Spinal cord (tissue), 10 donors: ENCODE results near the gene LRP6. TPM values are rescaled to one million over a fixed set of nuclear protein-coding genes. Genes with fewer than 3 reads are reported as not detected.
"Not testable (repeated sequence)": the region's sequence is repeated elsewhere in the genome, so short reads cannot be mapped to it uniquely, and the experiment has no call there.

ENCODE experiments used
- DNase-seq, 6 donors: peaks; one replicate each; pipeline versions ENCODE4 v3.0.0 to v3.0.0-alpha.2; 2013 to 2015; ENCODE audit warnings: low spot score in 6 of 6, low read depth in 4 of 6
- H3K27ac ChIP-seq: one replicate; pipeline ENCODE4 v1.5.1; 2013; ENCODE audit warnings: low read depth, low read length, control low read depth
- H3K27me3 ChIP-seq: one replicate; pipeline ENCODE4 v1.6.1; 2013; ENCODE audit warnings: low read length; ENCODE audit not compliant: control insufficient read depth, insufficient read depth
- H3K36me3 ChIP-seq: one replicate; pipeline ENCODE4 v1.6.1; 2013; ENCODE audit warnings: low read length; ENCODE audit not compliant: control insufficient read depth, insufficient read depth
- H3K4me1 ChIP-seq: one replicate; pipeline ENCODE4 v1.6.1; 2013; ENCODE audit warnings: low read length; ENCODE audit not compliant: control insufficient read depth, insufficient read depth
- H3K4me3 ChIP-seq: one replicate; pipeline ENCODE4 v1.5.1; 2013; ENCODE audit warnings: low read depth, low read length, control low read depth
- H3K9me3 ChIP-seq: one replicate; pipeline ENCODE4 v1.6.1; 2013; ENCODE audit warnings: low read length; ENCODE audit not compliant: control insufficient read depth, insufficient read depth
- WGBS: methylation state at CpG from one replicate; pipeline ENCODE4 v1.1.5; 2013; ENCODE audit warnings: missing lambda C conversion rate; ENCODE audit not compliant: insufficient coverage; 5-methylcytosine and 5-hydroxymethylcytosine counted together
- long read RNA-seq, 4 donors: transcript quantifications; one replicate each; lab custom pipeline, GENCODE V29; 2026
- polyA plus RNA-seq, 2 donors: library from polyadenylated mRNA; unstranded; fragments of 120-200 nt; gene quantifications; one replicate each; pipeline ENCODE4 v1.2.1, GENCODE V29; 2013; ENCODE audit not compliant: insufficient read length in 2 of 2
- total RNA-seq, 2 donors: library from RNA; depleted of rRNA in 1 of 2; stranded (reverse); fragments of 120-200 nt in 1 of 2; fragments of >200 nt in 1 of 2; gene quantifications; one replicate each; pipeline versions ENCODE4 v1.2.3 to v1.2.4, GENCODE V29; 2013 to 2014
- donor health status: healthy.

The LRP6 gene
- 10 to 100 TPM; 54.2 to 63.7 TPM for total RNA-seq
- polyA plus RNA-seq = 10 to 100 TPM; 21.5 to 31.9 TPM
- long read RNA-seq, donor 1 = 0 reads
- long read RNA-seq, donor 2, full-length matches to known transcripts = 1 of 7 reads
- long read RNA-seq, donor 2, partial matches to known transcripts = 6 of 7 reads
- long read RNA-seq, donor 2, other reads (novel, unspliced or antisense) = 0 of 7 reads
- long read RNA-seq, donor 3, partial matches to known transcripts = 5 of 5 reads
- long read RNA-seq, donor 3, other reads (novel, unspliced or antisense) = 0 of 5 reads
- long read RNA-seq, donor 4, full-length matches to known transcripts = 2 of 2 reads
- long read RNA-seq, donor 4, partial matches to known transcripts = 0 of 2 reads
- long read RNA-seq, donor 4, other reads (novel, unspliced or antisense) = 0 of 2 reads

GRCh38 chr12:12266873-12267741 lies at the start of gene LRP6:
Gene LRP6 (minus strand): TSS chr12:12267044. CDS start chr12:12266735, 309 bp downstream.
- DNase-seq = peak; percentile 87 to 98 (median 94)
- Histone ChIP-seq H3K27me3 (no peaks in the 10 kb centered on the region), H3K36me3 (no peaks in the 10 kb centered on the region), H3K4me1 (peaks cover 8% of the 10 kb centered on the region), H3K27ac (peak within 1 kb of the TSS; percentile 100), H3K4me3 (peak within 1 kb of the TSS; percentile 97), H3K9me3 (no peaks in the 10 kb centered on the region)
- WGBS = under 1% methylated on average over 90 of the region's 92 CpGs

- Histone ChIP-seq H3K4me3 (no peak overlapping the region), H3K4me1 (peaks cover 11% of the 10 kb centered on the region), H3K36me3 (no peaks in the 10 kb centered on the region), H3K9me3 (no peaks in the 10 kb centered on the region), H3K27me3 (no peaks in the 10 kb centered on the region), H3K27ac (no peak overlapping the region)
- DNase-seq = no peak
Observed at GRCh38 chr12:12315838-12316237, 49.0 kb upstream of the LRP6 start.

- not testable (repeated sequence) for DNase-seq, H3K4me1 ChIP-seq, H3K27ac ChIP-seq, H3K9me3 ChIP-seq, H3K27me3 ChIP-seq, H3K36me3 ChIP-seq, H3K4me3 ChIP-seq
- WGBS = 94% methylated on average over 6 of the region's 10 CpGs
Observed at GRCh38 chr12:12310695-12311094, 43.9 kb upstream of the LRP6 start.

GRCh38 chr12:12305568-12306300 lies 38.9 kb upstream of the LRP6 start:
- H3K9me3 ChIP-seq = no peaks in the 10 kb centered on the region
- no peak overlapping the region for H3K27ac ChIP-seq
- H3K36me3 ChIP-seq = no peaks in the 10 kb centered on the region
- no peaks in the 10 kb centered on the region for H3K4me1 ChIP-seq
- 76% methylated on average over 2 of the region's 7 CpGs for WGBS
- no peaks in the 10 kb centered on the region for H3K27me3 ChIP-seq
- H3K4me3 ChIP-seq = no peak overlapping the region
- no peak for DNase-seq

GRCh38 chr12:12302976-12303375 lies 36.1 kb upstream of the LRP6 start:
- H3K4me1 ChIP-seq = no peaks in the 10 kb centered on the region
- H3K36me3 ChIP-seq = no peaks in the 10 kb centered on the region
- no CpG with 5 or more reads among the region's 2 CpGs for WGBS
- H3K4me3 ChIP-seq = no peak overlapping the region
- DNase-seq = no peak
- H3K27me3 ChIP-seq = no peaks in the 10 kb centered on the region
- H3K27ac ChIP-seq = no peak overlapping the region
- no peaks in the 10 kb centered on the region for H3K9me3 ChIP-seq

GRCh38 chr12:12301122-12301521 lies 34.3 kb upstream of the LRP6 start:
- no peaks in the 10 kb centered on the region for H3K9me3 ChIP-seq
- H3K27ac ChIP-seq = no peak overlapping the region
- no peak overlapping the region for H3K4me3 ChIP-seq
- no peaks in the 10 kb centered on the region for H3K27me3 ChIP-seq
- H3K36me3 ChIP-seq = no peaks in the 10 kb centered on the region
- no CpG with 5 or more reads among the region's 2 CpGs for WGBS
- DNase-seq = no peak
- H3K4me1 ChIP-seq = no peaks in the 10 kb centered on the region

GRCh38 chr12:12297201-12297830 lies 30.5 kb upstream of the LRP6 start:
- no peak overlapping the region for H3K4me3 ChIP-seq
- H3K27ac ChIP-seq = no peak overlapping the region
- no peaks in the 10 kb centered on the region for H3K36me3 ChIP-seq
- DNase-seq = no peak
- peaks cover 9% of the 10 kb centered on the region for H3K4me1 ChIP-seq
- H3K9me3 ChIP-seq = no peaks in the 10 kb centered on the region
- WGBS = 71% methylated on average over 4 of the region's 8 CpGs
- no peaks in the 10 kb centered on the region for H3K27me3 ChIP-seq

- 85% methylated on average over 2 of the region's 5 CpGs for WGBS
Observed at GRCh38 chr12:12294215-12295005, 27.6 kb upstream of the LRP6 start.

More at GRCh38 chr12:12294215-12295005, 27.6 kb upstream of the LRP6 start:
- H3K36me3 ChIP-seq = no peaks in the 10 kb centered on the region
- DNase-seq = peak; percentile 17 to 83 (median 41)
- peak overlapping the region; percentile 34 for H3K27ac ChIP-seq
- no peak overlapping the region for H3K4me3 ChIP-seq
- peaks cover 9% of the 10 kb centered on the region for H3K4me1 ChIP-seq
- H3K9me3 ChIP-seq = no peaks in the 10 kb centered on the region
- no peaks in the 10 kb centered on the region for H3K27me3 ChIP-seq
